Calu3 (cell line): ENCODE measurements around the gene CAPN15. TPM values are rescaled to one million over a fixed set of nuclear protein-coding genes. Genes with fewer than 3 reads are reported as not detected.

Source experiments
- BruUV-seq: library from RNA; stranded (reverse); fragments of 400-500 nt; replicated peaks from 2 replicates; lab custom pipeline; 2021; lab: Mats Ljungman, UMichigan
- CTCF ChIA-PET: fragments of 300-600 bp; sonication (Branson Sonifier 250); formaldehyde crosslinking; loops from one replicate; lab custom pipeline; 2022; ENCODE audit warnings: antibody characterized with exemption; lab: Charles Lee
- DNase-seq: peaks from one replicate; pipeline ENCODE4 v3.0.0; 2022
- H3K27ac Mint-ChIP-seq: one replicate; pipeline ENCODE4 v1.8.0; 2022; ENCODE audit warnings: mixed read lengths; ENCODE audit not compliant: unreplicated experiment
- H3K27me3 Mint-ChIP-seq: one replicate; pipeline ENCODE4 v1.8.0; 2022; ENCODE audit warnings: mixed read lengths; ENCODE audit not compliant: unreplicated experiment
- H3K36me3 Mint-ChIP-seq: one replicate; pipeline ENCODE4 v1.8.0; 2022; ENCODE audit warnings: mild to moderate bottlenecking, moderate library complexity, mixed read lengths; ENCODE audit not compliant: insufficient read depth, unreplicated experiment
- H3K4me1 Mint-ChIP-seq: one replicate; pipeline ENCODE4 v1.8.0; 2022; ENCODE audit warnings: mild to moderate bottlenecking, low read depth, mixed read lengths; ENCODE audit not compliant: unreplicated experiment
- H3K4me3 Mint-ChIP-seq: one replicate; pipeline ENCODE4 v1.8.0; 2022; ENCODE audit warnings: mild to moderate bottlenecking, low read depth, moderate library complexity, mixed read lengths; ENCODE audit not compliant: unreplicated experiment
- H3K9me3 Mint-ChIP-seq: one replicate; pipeline ENCODE4 v1.8.0; 2022; ENCODE audit warnings: low read depth, mixed read lengths; ENCODE audit not compliant: unreplicated experiment
- CTCF ChIP-seq: fragments of 200-600 bp; IDR thresholded peaks from one replicate; pipeline ENCODE4 v1.8.0; 2022; ENCODE audit warnings: antibody characterized with exemption; ENCODE audit not compliant: unreplicated experiment
- intact Hi-C: fragments of 100-400 bp; cut with micrococcal nuclease; formaldehyde crosslinking; loops from one replicate; pipeline ENCODE4 v1.10.0; 2022; ENCODE audit not compliant: unreplicated experiment
- total RNA-seq: library from RNA; stranded (reverse); gene quantifications from 2 replicates; pipeline ENCODE4 v1.2.3, GENCODE V29; 2022

CAPN15 gene
- total RNA-seq, 1 experiment from 2014 or later: 108 TPM

GRCh38 chr16:519841-520687 lies 7.4 kb upstream of the CAPN15 start:
- intact Hi-C loops: loop anchor here (10.0 kb wide), 1 partner anchor 115 kb away; the partner anchor contains the start of genes METTL26 and WFIKKN1
- TF ChIP-seq CTCF: no peak
- Mint-ChIP-seq H3K27me3 (no peaks in the 10 kb centered on the region), H3K27ac (no peak overlapping the region), H3K36me3 (peaks cover 37% of the 10 kb centered on the region), H3K4me1 (peaks cover 9% of the 10 kb centered on the region), H3K9me3 (no peaks in the 10 kb centered on the region), H3K4me3 (no peak overlapping the region)
- CTCF ChIA-PET: interaction anchor here (0.7 kb wide), 1 partner anchor 14 kb away, joined by 3 read pairs; no protein-coding TSS in a partner anchor
- no TSS peak for BruUV-seq
- no peak for DNase-seq

DNA sequence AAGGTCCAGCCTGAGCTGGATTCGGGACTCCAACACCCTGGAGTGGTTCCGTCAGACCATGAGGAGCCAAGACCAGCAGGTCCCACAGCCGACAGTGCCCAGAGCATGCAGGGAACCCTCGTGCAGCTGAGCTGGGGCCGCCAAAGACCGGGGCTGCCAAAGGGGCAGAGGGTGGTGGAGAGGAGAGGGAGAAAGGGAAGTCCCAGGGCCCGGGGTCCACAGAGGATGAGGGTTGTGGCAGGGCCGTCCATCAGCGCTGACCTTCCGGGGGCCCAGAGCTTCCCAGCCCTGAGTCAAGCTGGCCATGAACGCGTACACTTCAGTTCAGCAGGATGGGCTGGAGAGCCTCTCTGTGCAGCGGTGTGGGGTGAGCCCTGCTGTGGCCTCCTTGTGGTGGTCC lies 6.7 kb upstream of the CAPN15 start:
- Mint-ChIP-seq H3K36me3 (peaks cover 44% of the 10 kb centered on the region), H3K9me3 (no peaks in the 10 kb centered on the region), H3K27ac (no peak overlapping the region), H3K4me1 (peaks cover 16% of the 10 kb centered on the region), H3K4me3 (no peak overlapping the region), H3K27me3 (no peaks in the 10 kb centered on the region)
- no peak for DNase-seq
- intact Hi-C loops: loop anchor here (10.0 kb wide), 1 partner anchor 114 kb away; the partner anchor contains the start of genes METTL26 and WFIKKN1
- no peak for TF ChIP-seq CTCF
- CTCF ChIA-PET: no interaction called here
- BruUV-seq: no TSS peak

DNA sequence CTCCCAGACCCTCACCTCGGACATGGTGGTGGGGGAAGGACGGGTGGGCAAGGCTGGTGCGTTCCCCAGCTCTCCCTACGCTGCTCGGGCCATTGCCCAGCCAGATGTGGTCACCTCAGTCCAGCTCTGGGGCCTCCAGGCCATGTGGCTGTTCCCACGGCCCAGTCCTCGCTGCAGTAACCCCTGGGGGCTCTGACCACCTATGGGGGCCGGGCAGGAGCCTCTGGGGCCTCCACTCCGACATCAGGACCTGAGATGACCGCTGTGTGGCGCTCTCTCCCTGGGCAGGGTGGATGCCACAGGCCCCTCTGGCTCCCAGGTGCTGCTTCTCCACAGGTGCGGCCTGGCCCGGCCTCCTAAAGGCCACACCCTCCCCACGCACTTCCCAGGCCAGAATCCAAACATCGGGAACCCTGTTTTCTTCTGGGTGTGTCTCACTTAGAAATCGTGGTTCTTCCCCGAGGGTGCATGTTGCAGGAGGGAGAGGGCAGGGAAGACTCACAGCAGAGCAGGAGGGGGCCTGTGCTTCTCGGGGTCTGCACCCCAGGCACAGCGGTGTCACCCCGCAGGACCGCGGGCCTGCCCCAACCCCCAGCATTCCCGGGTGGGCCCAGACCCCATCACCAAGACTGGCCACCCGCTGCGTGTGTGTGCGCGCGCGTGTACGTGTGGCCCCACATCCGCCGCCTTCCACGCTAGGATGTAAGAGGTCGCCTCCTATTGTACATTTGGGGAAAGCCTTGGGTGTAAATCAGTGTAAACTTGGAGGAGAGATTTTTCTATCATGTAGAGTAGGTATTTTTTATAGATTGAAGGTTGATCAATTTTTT lies 5.9 kb upstream of the CAPN15 start:
- CTCF ChIA-PET: no interaction called here
- intact Hi-C loops: loop anchor here (10.0 kb wide), 1 partner anchor 113 kb away; the partner anchor contains the start of genes METTL26 and WFIKKN1
- peak; percentile 65 for DNase-seq

More for the DNA sequence above, 5.9 kb upstream of the CAPN15 start:
- Mint-ChIP-seq H3K27me3 (no peaks in the 10 kb centered on the region), H3K4me1 (peaks cover 19% of the 10 kb centered on the region), H3K36me3 (peaks cover 51% of the 10 kb centered on the region), H3K27ac (peak overlapping the region; percentile 70), H3K4me3 (no peak overlapping the region), H3K9me3 (no peaks in the 10 kb centered on the region)
- peak; percentile 41 for TF ChIP-seq CTCF
- BruUV-seq: no TSS peak
